ENCODE results near the gene PEMT.

DNA sequence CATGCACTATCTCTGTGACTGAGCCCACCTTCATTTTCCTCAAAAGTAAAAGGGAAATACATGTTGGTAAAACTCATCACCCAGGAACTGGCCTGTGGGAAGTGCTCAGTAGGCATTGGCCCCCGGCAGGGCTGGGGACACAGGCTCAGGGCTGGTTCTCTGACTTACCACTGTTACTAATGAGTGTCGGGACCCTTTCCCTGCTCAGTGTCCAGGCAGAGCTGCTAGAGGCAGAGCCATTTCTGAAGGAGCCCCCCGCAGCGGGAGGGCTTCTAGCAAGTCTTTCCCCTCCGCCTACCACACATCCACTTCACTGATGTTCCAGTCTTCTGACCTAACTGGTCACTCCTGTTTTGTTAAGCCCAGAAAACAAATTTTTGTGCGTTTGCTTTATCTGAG is 1.7 kb upstream of the PEMT start:
- TF ChIP-seq, protein P1, sequence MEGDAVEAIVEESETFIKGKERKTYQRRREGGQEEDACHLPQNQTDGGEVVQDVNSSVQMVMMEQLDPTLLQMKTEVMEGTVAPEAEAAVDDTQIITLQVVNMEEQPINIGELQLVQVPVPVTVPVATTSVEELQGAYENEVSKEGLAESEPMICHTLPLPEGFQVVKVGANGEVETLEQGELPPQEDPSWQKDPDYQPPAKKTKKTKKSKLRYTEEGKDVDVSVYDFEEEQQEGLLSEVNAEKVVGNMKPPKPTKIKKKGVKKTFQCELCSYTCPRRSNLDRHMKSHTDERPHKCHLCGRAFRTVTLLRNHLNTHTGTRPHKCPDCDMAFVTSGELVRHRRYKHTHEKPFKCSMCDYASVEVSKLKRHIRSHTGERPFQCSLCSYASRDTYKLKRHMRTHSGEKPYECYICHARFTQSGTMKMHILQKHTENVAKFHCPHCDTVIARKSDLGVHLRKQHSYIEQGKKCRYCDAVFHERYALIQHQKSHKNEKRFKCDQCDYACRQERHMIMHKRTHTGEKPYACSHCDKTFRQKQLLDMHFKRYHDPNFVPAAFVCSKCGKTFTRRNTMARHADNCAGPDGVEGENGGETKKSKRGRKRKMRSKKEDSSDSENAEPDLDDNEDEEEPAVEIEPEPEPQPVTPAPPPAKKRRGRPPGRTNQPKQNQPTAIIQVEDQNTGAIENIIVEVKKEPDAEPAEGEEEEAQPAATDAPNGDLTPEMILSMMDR (IDR thresholded peaks at IDR 0.05), result no peak
- no peak for TF ChIP-seq POLR2A (IDR thresholded peaks at IDR 0.05)
